ENCODE results near the gene SETDB1.

SETDB1 gene

DNA sequence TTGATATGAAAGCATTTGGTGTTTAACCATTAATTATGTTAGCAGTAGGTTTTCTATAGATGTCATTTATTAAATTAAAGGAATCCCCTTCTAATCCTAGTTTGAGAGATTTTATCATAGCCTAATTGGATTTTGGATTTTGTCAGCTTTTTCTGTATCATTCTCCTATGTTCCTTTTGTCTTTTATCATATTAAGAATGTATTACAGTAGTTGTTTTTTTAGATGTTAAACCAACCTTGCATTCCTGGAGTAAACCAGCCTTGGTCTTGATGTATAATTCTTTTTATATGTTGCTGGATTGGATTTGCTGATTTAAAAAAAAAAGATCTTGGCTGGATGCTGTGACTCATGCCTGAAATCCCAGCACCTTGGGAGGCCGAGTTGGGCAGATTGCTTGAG, 5.6 kb downstream of the SETDB1 start:
- DNase-seq (ENCODE audit: low spot score) = no peak

- no peak for DNase-seq (ENCODE audit: low spot score)
These were observed 18.7 kb downstream of the SETDB1 start for GRCh38 chr1:150944856-150945255.

DNA sequence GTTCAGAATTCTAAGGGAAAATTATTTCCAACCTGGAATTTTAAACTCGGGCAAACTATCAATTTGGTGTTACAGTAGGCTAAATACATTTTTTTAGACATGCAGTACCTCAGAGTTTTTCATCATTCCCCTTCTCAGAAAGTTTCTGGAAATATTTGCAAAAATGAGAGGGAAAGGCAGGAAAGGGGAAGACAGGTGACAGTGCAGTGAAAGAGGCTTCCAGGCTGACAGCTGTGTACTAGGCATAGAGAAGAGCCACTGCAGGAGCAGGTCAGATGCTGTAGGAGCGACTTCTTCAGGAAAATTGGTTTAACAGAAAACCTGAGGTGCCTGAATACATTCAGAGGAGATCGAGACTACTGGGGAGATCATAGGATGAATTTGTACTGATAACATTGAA, 28.5 kb downstream of the SETDB1 start:
- no peak for DNase-seq (ENCODE audit: low spot score)

- no peak for DNase-seq (ENCODE audit: low spot score)
These were observed 29.1 kb downstream of the SETDB1 start for GRCh38 chr1:150955280-150955679.

GRCh38 chr1:150957666-150958065, 31.5 kb downstream of the SETDB1 start:
- no peak for DNase-seq (ENCODE audit: low spot score)

DNA sequence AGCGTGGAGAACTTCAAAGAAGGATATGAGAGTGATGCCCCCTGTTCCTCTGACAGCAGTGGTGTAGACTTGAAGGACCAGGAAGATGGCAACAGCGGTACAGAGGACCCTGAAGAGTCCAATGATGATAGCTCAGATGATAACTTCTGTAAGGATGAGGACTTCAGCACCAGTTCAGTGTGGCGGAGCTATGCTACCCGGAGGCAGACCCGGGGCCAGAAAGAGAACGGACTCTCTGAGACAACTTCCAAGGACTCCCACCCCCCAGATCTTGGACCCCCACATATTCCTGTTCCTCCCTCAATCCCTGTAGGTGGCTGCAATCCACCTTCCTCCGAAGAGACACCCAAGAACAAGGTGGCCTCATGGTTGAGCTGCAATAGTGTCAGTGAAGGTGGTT, 34.5 kb downstream of the SETDB1 start:
- DNase-seq (ENCODE audit: low spot score) = no peak

- no peak for DNase-seq (ENCODE audit: low spot score)
These were observed 35.6 kb downstream of the SETDB1 start for GRCh38 chr1:150961756-150962155.

DNA sequence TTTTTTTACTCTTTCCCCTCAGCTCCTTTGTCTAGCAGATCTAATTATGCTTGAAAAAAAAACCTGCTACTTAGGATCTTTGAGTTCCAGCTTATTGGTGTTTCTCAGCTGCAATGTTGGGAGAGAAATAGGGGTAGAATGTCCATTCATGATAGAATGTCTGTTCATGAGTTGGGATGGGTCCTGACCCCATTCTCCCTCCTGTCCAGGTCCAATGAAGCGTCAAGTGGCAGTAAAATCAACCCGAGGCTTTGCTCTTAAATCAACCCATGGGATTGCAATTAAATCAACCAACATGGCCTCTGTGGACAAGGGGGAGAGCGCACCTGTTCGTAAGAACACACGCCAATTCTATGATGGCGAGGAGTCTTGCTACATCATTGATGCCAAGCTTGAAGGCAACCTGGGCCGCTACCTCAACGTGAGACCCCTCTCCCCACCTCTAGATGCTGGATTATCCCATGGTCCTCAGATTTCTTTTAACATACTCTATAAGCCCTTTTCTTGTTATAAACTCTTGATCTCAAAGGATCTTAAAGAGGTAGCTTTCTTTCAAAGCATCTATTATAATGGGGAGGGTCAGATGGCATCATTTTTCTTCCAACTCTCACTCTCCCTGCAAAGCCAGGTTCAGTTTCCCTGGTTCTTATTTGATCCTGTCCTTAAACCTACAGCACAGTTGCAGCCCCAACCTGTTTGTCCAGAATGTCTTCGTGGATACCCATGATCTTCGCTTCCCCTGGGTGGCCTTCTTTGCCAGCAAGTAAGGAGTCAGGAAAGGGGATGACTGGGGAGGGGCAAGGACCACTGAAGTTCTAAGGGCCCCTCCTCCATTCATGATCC, 37.4 kb downstream of the SETDB1 start:
- DNase-seq (ENCODE audit: low spot score) = no peak

DNA sequence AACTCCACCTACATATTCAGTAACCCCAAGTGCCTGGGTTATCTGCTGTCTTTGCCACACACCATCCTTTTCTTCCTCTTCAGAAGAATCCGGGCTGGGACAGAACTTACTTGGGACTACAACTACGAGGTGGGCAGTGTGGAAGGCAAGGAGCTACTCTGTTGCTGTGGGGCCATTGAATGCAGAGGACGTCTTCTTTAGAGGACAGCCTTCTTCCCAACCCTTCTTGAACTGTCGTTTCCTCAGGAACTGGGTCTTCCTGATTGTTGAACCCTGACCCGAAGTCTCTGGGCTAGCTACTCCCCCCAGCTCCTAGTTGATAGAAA, 38.0 kb downstream of the SETDB1 start:
- DNase-seq (ENCODE audit: low spot score) = no peak

GRCh38 chr1:150965605-150966004, 39.4 kb downstream of the SETDB1 start:
- no peak for DNase-seq (ENCODE audit: low spot score)

GRCh38 chr1:150966011-150966410, 39.8 kb downstream of the SETDB1 start:
- DNase-seq (ENCODE audit: low spot score) = no peak

DNA sequence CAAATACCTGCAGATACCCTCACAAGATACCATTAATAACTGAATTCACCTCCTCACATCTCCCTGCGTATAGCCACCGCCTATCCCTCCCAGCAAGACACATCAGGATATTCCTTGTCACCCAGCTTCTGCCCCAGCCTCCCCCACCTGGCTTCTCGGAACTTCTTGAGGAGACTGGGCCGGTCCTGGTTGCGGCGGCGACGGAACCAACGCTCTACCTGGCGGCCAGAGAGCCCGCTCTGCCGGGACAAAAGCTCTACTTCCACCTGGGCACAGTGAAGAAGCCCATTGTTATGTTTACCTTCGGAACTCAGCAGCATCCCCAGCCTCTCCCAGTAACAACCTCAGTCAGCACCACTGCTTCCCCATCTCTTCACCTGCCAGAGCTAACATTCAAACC, 41.8 kb downstream of the SETDB1 start:
- DNase-seq (ENCODE audit: low spot score) = no peak

GRCh38 chr1:150968491-150968890, 42.3 kb downstream of the SETDB1 start:
- no peak for DNase-seq (ENCODE audit: low spot score)

DNA sequence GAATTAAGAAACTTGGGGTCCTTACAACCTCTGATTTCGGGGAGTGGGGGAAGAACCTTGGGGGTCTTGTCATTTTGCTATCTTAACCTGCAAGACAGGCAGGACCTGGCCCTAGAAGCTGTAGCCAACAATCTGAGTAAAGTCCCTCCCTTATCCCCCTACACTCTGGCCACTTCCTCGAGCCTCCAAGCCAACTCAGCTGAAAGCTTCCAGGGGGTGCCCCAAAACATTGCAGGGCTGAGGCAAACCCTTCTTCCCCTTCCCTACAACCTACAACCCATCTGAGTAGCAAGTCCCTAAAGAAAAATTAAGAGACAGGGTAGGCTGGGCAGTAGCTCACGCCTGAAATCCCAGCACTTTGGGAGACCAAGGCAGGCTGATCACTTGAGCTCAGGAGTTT, 43.5 kb downstream of the SETDB1 start:
- no peak for DNase-seq (ENCODE audit: low spot score)

DNA sequence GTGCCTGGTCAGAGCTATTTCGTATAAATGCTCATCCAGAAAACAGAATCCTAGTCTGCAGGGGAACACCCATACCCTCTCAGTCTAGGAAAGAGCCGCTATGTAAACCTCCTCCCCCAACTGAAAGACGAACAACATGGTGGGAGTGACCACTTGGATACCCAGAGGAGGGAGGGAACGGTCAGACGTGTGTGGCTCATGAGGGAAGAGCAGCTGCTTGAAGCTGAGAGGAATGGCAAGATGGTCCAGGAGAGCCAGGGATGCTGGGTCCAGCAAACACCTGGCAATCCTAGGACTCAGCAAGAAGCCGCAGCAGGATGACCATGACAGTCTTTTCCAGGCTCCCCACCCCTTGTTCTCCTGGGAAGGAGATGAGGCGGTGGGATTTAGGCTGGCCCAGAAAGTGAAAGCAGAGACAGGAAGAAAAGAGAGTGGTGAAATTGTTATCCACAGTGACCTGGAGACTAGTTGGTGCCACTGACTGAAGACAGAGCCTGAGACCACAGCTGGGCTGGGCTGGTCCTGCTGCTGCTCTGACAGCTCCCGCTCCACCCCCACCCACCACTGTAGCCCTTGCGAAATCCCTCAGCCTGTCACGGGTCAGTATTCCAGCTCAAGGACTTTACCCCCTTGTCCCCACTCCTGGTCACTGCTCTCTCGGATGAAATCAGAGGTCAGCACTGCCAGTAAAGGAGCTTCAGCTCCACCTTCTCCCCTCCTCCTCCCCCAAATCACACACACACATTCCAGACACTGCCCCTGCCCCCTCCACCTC, 44.8 kb downstream of the SETDB1 start:
- DNase-seq (ENCODE audit: low spot score) = no peak

DNA sequence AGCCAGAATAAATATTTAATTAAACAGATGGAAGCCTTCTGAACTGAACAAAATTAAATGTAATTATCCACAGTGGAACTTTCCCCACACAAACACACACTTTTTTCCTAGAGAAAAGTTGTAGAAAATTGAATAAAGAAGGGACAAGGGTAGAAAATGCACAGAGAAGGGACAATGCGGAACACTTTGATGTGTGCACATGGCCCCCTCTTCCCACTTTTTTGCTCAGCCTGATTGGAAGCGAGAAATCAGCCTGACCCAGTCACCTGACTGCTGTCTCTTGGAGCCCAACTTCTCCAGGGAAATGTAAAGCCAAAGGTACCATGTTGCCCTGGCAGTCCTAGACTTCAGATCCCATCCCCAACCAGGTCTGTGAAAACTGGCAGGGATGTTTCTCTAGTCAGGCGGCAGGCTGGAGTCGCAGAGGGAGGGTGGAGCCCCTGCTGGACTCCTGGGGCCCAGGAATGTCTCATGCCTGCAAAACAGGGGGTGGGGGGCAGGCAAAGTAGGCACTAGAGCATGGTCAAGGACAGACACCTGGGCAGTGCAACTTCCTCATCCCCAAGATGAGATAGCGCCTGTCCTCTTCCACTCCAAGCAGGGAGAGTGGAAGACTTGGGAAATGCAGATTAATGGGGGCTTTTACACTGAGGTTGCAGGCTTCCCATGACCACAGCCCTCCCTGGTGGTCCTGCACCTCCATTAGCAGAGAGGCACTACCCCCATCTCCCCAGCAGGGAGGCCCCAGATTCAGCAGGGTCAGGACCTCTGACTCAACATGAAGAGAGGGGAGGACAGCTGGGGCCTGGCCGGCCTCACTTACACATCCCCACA, 45.6 kb downstream of the SETDB1 start:
- no peak for DNase-seq (ENCODE audit: low spot score)

DNA sequence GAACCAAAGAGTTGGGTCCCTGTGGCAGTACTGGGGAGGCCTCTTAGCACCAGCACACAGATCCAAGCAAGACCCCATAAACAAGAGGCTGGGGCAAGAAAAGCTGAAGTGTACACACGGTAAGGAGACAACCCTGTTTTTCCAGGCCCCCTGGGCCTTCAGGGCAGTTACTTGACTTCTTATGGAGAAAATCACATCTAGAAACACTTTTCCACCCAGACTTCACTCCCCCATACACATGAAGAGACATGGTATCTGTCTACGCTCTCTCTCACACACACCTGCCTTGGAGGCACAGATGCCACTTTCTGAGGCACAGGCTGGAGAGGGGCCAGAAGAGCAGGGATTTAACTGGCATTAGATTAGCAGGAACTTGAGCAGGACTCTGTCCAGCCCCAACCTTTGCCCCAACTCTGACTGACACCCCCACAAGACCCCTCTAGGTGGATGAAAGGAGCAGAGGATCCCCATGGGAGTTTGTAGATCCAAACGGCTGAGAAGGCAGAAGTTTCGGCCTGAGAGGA, 46.3 kb downstream of the SETDB1 start:
- no peak for DNase-seq (ENCODE audit: low spot score)

DNA sequence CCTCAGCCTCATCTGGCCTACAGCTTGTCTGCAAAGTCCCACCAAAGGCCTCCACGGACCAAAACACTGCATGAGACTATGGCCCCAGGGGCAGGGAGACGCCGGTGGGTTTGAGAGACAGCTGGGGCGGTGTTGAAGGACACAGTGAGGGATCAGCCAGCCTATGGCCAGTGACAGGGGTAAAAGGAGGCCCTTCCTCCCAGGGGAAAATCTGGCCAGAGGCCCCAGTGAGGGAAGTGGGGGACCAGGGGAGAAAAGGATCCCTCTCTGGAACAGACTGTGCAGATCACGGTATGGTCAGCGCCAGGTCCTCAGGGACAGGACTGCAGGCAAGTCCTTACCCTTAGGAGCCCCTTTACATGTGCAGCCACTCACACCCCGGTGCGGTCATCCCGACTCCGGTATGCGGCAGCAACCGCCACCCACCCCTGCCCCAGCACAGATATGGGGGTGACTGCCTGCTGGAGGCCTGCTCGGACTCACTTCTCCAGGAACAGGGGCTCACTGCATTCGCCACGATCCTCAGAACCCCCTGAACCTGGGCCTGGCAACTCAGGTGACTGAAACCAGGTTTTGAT, 47.2 kb downstream of the SETDB1 start:
- DNase-seq (ENCODE audit: low spot score) = peak; percentile 16

GRCh38 chr1:150973836-150974579, 47.8 kb downstream of the SETDB1 start:
- DNase-seq (ENCODE audit: low spot score) = peak; percentile 46

DNA sequence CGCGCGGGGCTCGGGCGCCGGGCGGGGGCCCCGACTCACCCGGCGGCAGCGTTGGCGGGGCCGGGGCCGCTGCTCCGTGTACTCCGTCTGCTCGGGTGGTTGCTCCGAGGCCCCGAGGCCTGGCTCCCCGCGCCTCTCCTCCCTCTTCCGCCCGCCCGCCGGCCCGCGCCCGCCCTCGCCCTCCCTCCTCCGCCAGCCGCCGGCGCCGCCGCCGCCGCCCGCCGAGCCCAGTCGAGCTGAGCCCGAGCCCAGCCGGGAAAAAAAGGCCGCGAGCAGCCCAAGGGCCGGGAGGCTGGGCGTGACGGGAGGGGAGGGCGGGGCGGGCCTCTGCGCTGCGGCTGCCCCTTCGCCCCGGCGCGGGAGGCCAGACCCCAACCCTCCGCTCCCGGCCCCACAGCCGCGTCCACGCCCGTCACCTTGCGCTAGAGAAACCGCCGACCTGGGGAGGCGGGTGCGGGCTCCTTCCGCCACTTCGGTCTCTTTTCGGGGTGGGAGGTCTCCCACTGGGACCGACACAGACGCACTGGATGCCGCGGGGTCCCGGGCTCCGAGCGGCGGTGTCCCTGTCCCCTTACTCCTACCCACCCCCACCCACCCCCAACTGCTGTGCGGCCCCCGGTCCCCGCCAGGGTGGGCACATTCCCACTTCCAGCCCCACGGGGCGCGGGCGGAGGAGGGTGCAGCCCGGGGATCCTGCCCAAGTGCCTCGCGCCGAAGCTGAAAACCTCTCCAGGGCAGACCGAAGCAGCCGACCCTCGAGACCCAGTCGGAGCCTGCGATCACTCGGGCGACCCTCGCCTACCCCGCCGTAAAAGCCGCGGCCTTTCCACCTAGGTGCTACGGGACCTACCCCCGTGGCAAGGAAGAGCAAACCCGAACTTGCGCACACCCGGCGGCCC, 48.7 kb downstream of the SETDB1 start, which contains the start of gene CERS2:
TSS of gene CERS2 (minus strand) at position 256 of the 899 bp plus-strand sequence. CDS start 5,745 bp downstream, outside the sequence.
- peak; percentile 65 for DNase-seq (ENCODE audit: low spot score)
